Endothelial cell (in vitro differentiated cells): ENCODE measurements around the gene APEH. TPM values are rescaled to one million over a fixed set of nuclear protein-coding genes. Genes with fewer than 3 reads are reported as not detected.

ENCODE experiments used
- DNase-seq: peaks from one replicate; pipeline ENCODE4 v3.0.0; 2021; ENCODE audit warnings: low spot score
- H3K27ac Mint-ChIP-seq: one replicate; pipeline ENCODE4 v1.8.0; 2021; ENCODE audit warnings: mixed read lengths, inconsistent platforms; ENCODE audit not compliant: unreplicated experiment
- H3K27me3 Mint-ChIP-seq: one replicate; pipeline ENCODE4 v1.8.0; 2021; ENCODE audit warnings: mild to moderate bottlenecking, moderate library complexity, mixed read lengths, inconsistent platforms; ENCODE audit not compliant: unreplicated experiment
- H3K36me3 Mint-ChIP-seq: one replicate; pipeline ENCODE4 v1.8.0; 2021; ENCODE audit warnings: mild to moderate bottlenecking, low read depth, mixed read lengths, inconsistent platforms; ENCODE audit not compliant: unreplicated experiment
- H3K4me1 Mint-ChIP-seq: one replicate; pipeline ENCODE4 v1.8.0; 2021; ENCODE audit warnings: mild to moderate bottlenecking, mixed read lengths, inconsistent platforms; ENCODE audit not compliant: unreplicated experiment
- H3K4me3 Mint-ChIP-seq: one replicate; pipeline ENCODE4 v1.8.0; 2021; ENCODE audit warnings: mild to moderate bottlenecking, mixed read lengths, inconsistent platforms; ENCODE audit not compliant: unreplicated experiment
- H3K9me3 Mint-ChIP-seq: one replicate; pipeline ENCODE4 v1.8.0; 2021; ENCODE audit warnings: mixed read lengths, inconsistent platforms; ENCODE audit not compliant: unreplicated experiment
- CTCF ChIP-seq: fragments of 200-600 bp; sonication (generic); IDR thresholded peaks from one replicate; pipeline ENCODE4 v1.5.0; 2021; ENCODE audit warnings: antibody characterized with exemption; ENCODE audit not compliant: unreplicated experiment
- total RNA-seq: library from RNA; stranded (reverse); fragmentation: NEBNext Ultra II Directional; extraction: Animal tissue kit (Norgen Biotek cat#: 25700); gene quantifications from one replicate; pipeline ENCODE4 v1.2.1, GENCODE V29; 2021; ENCODE audit not compliant: unreplicated experiment

APEH gene
- total RNA-seq, 1 donor from 2014 or later = 71.1 TPM

GRCh38 chr3:49642708-49643145, 31.4 kb upstream of the APEH start:
- Mint-ChIP-seq H3K9me3 (no peaks in the 10 kb centered on the region), H3K27me3 (peaks cover 5% of the 10 kb centered on the region), H3K4me3 (no peak overlapping the region), H3K4me1 (peaks cover 5% of the 10 kb centered on the region), H3K36me3 (no peaks in the 10 kb centered on the region), H3K27ac (no peak overlapping the region)
- no peak for TF ChIP-seq CTCF
- no peak for DNase-seq

- no peak overlapping the region for H3K27ac Mint-ChIP-seq
- no peaks in the 10 kb centered on the region for H3K9me3 Mint-ChIP-seq
- no peak for DNase-seq
- TF ChIP-seq CTCF = no peak
- H3K4me3 Mint-ChIP-seq = no peak overlapping the region
- peaks cover 5% of the 10 kb centered on the region for H3K27me3 Mint-ChIP-seq
- H3K4me1 Mint-ChIP-seq = peaks cover 7% of the 10 kb centered on the region
- no peaks in the 10 kb centered on the region for H3K36me3 Mint-ChIP-seq
Measured at GRCh38 chr3:49644684-49645083, 29.5 kb upstream of the APEH start.

GRCh38 chr3:49646236-49646635, 27.9 kb upstream of the APEH start:
- TF ChIP-seq CTCF = no peak
- H3K36me3 Mint-ChIP-seq = no peaks in the 10 kb centered on the region
- DNase-seq = no peak
- H3K27me3 Mint-ChIP-seq = peaks cover 5% of the 10 kb centered on the region
- no peak overlapping the region for H3K27ac Mint-ChIP-seq
- no peaks in the 10 kb centered on the region for H3K9me3 Mint-ChIP-seq
- peaks cover 7% of the 10 kb centered on the region for H3K4me1 Mint-ChIP-seq
- no peak overlapping the region for H3K4me3 Mint-ChIP-seq

- Mint-ChIP-seq H3K9me3 (no peaks in the 10 kb centered on the region), H3K27ac (no peak overlapping the region), H3K4me3 (no peak overlapping the region), H3K27me3 (peaks cover 5% of the 10 kb centered on the region), H3K36me3 (no peaks in the 10 kb centered on the region), H3K4me1 (peaks cover 7% of the 10 kb centered on the region)
- TF ChIP-seq CTCF = no peak
- no peak for DNase-seq
Measured at GRCh38 chr3:49647741-49648140, 26.4 kb upstream of the APEH start.

GRCh38 chr3:49648354-49649019, 25.7 kb upstream of the APEH start:
- no peak for DNase-seq
- Mint-ChIP-seq H3K4me3 (no peak overlapping the region), H3K4me1 (peaks cover 7% of the 10 kb centered on the region), H3K27me3 (peaks cover 5% of the 10 kb centered on the region), H3K27ac (no peak overlapping the region), H3K9me3 (no peaks in the 10 kb centered on the region), H3K36me3 (no peaks in the 10 kb centered on the region)
- TF ChIP-seq CTCF = no peak
